Non-pigmented ciliary epithelial cell (primary cell): ENCODE results near the gene CST5.
"Not testable (repeated sequence)": the region's sequence is repeated elsewhere in the genome, so short reads cannot be mapped to it uniquely, and the experiment has no call there.

ENCODE experiments used
- DNase-seq: peaks from one replicate; pipeline ENCODE4 v3.0.0-alpha.2; 2010; ENCODE audit warnings: low read depth

The CST5 gene

GRCh38 chr20:23889775-23890187 lies 10.2 kb upstream of the CST5 start:
- peak; percentile 13 for DNase-seq

- DNase-seq, result no peak
These were observed 8.3 kb upstream of the CST5 start for GRCh38 chr20:23887856-23888255.

- no peak for DNase-seq
These were observed 5.2 kb upstream of the CST5 start for GRCh38 chr20:23884771-23885162.

- no peak for DNase-seq
These were observed 4.7 kb upstream of the CST5 start for GRCh38 chr20:23884136-23884770.

GRCh38 chr20:23881371-23881770 lies 1.8 kb upstream of the CST5 start:
- no peak for DNase-seq

GRCh38 chr20:23880417-23880816 lies 869 bp upstream of the CST5 start:
- no peak for DNase-seq

GRCh38 chr20:23879811-23880374 lies 345 bp upstream of the CST5 start:
- DNase-seq, result peak; percentile 8

GRCh38 chr20:23878787-23879186 lies 761 bp downstream of the CST5 start:
- DNase-seq, result no peak

GRCh38 chr20:23878016-23878542 lies 1.5 kb downstream of the CST5 start:
- DNase-seq, result not testable (repeated sequence)

- DNase-seq, result no peak
These were observed 2.0 kb downstream of the CST5 start for GRCh38 chr20:23877524-23877923.

- DNase-seq, result no peak
These were observed 3.8 kb downstream of the CST5 start for GRCh38 chr20:23875606-23876237.

- DNase-seq, result no peak
These were observed 4.8 kb downstream of the CST5 start for GRCh38 chr20:23874747-23875146.

- DNase-seq, result no peak
These were observed 6.1 kb downstream of the CST5 start for GRCh38 chr20:23873370-23874015.

- DNase-seq, result no peak
These were observed 7.5 kb downstream of the CST5 start for GRCh38 chr20:23872065-23872464.

- no peak for DNase-seq
These were observed 9.1 kb downstream of the CST5 start for GRCh38 chr20:23870461-23870860.

GRCh38 chr20:23869520-23869919 lies 10.0 kb downstream of the CST5 start:
- DNase-seq, result no peak

- no peak for DNase-seq
These were observed 11.2 kb downstream of the CST5 start for GRCh38 chr20:23868321-23868720.

- no peak for DNase-seq
These were observed 12.3 kb downstream of the CST5 start for GRCh38 chr20:23867152-23867776.

GRCh38 chr20:23860771-23861170 lies 18.8 kb downstream of the CST5 start:
- not testable (repeated sequence) for DNase-seq

- DNase-seq, result no peak
These were observed 21.5 kb downstream of the CST5 start for GRCh38 chr20:23857962-23858595.

- no peak for DNase-seq
These were observed 22.8 kb downstream of the CST5 start for GRCh38 chr20:23856736-23857135.

GRCh38 chr20:23856226-23856625 lies 23.3 kb downstream of the CST5 start:
- DNase-seq, result no peak
